H1 (cell line): ENCODE results near the gene CYP2S1. TPM values are rescaled to one million over a fixed set of nuclear protein-coding genes. Genes with fewer than 3 reads are reported as not detected.

Experiments used
- CTCF ChIA-PET: fragments of 300-600 bp; sonication (Branson Sonifier 250); formaldehyde crosslinking; loops from one replicate; lab custom pipeline; 2021; ENCODE audit not compliant: partially characterized antibody; lab: Charles Lee
- POLR2A ChIA-PET: fragments of 300-600 bp; sonication (Branson Sonifier 250); formaldehyde crosslinking; loops from one replicate; lab custom pipeline; 2021; ENCODE audit warnings: inconsistent platforms; ENCODE audit not compliant: partially characterized antibody; lab: Charles Lee
- DNase-seq, 2 experiments: peaks; one replicate each; pipeline versions ENCODE4 v3.0.0 to v3.0.0-alpha.2; 2010 to 2022; ENCODE audit warnings: low spot score in 2 of 2, low read depth in 1 of 2, mixed read lengths in 1 of 2
- FAIRE-seq: peaks from 2 replicates; lab custom pipeline; 2011; peaks lifted over from hg19 to GRCh38; lab: Jason Lieb, UNC
- H2AFZ ChIP-seq: 2 replicates; pipeline ENCODE4 v1.8.1; 2012; ENCODE audit warnings: low read length, inconsistent platforms
- H2AK5ac ChIP-seq: 2 replicates; pipeline ENCODE4 v1.6.1; 2013; ENCODE audit warnings: low read depth, low read length
- H2BK120ac ChIP-seq: replicated peaks from 2 replicates; pipeline ENCODE3; 2013; ENCODE audit warnings: low read depth, low read length, inconsistent platforms
- H2BK12ac ChIP-seq: 2 replicates; pipeline ENCODE4 v1.6.1; 2013; ENCODE audit warnings: low read depth, low read length
- H2BK15ac ChIP-seq: 2 replicates; pipeline ENCODE4 v1.6.1; 2013; ENCODE audit warnings: low read length
- H2BK20ac ChIP-seq: 2 replicates; pipeline ENCODE4 v1.6.1; 2013; ENCODE audit warnings: low read length
- H2BK5ac ChIP-seq: 2 replicates; pipeline ENCODE4 v1.6.1; 2013; ENCODE audit warnings: low read depth, low read length
- H3K14ac ChIP-seq: 2 replicates; pipeline ENCODE4 v1.6.1; 2013; ENCODE audit warnings: inconsistent platforms; ENCODE audit not compliant: insufficient read length
- H3K18ac ChIP-seq: 2 replicates; pipeline ENCODE4 v1.6.1; 2013; ENCODE audit warnings: low read length; ENCODE audit errors: extremely low read depth
- H3K23ac ChIP-seq: 2 replicates; pipeline ENCODE4 v1.6.1; 2013; ENCODE audit warnings: inconsistent platforms; ENCODE audit not compliant: insufficient read length
- H3K23me2 ChIP-seq: 2 replicates; pipeline ENCODE4 v1.6.1; 2013; ENCODE audit warnings: low read depth, low read length
- H3K27ac ChIP-seq: 2 replicates; pipeline ENCODE4 v1.6.1; 2011; ENCODE audit warnings: low read depth, low read length, inconsistent platforms
- H3K27me3 ChIP-seq, 4 experiments: replicated peaks in 1 of 4; 1 replicate in 1 of 4; 2 replicates in 3 of 4; pipeline versions ENCODE4 v1.6.1 to v1.8.1; 2011 to 2013; ENCODE audit warnings: low read length in 3 of 4, mild to moderate bottlenecking in 3 of 4, inconsistent platforms in 2 of 4, mixed read lengths in 2 of 4, moderate library complexity in 1 of 4; ENCODE audit not compliant: control insufficient read depth in 3 of 4, insufficient read depth in 3 of 4; ENCODE audit errors: extremely low read depth in 1 of 4
- H3K36me3 ChIP-seq, 4 experiments: 2 replicates each; pipeline versions ENCODE4 v1.6.1 to v1.8.1; 2011 to 2013; ENCODE audit warnings: mild to moderate bottlenecking in 4 of 4, low read length in 3 of 4, moderate library complexity in 2 of 4, control low read depth in 1 of 4, inconsistent platforms in 1 of 4; ENCODE audit not compliant: insufficient read depth in 4 of 4, control insufficient read depth in 2 of 4
- H3K4ac ChIP-seq: replicated peaks from 2 replicates; pipeline ENCODE3; 2013; ENCODE audit warnings: low read length, low read depth, mixed read lengths, inconsistent platforms; ENCODE audit not compliant: insufficient read length
- H3K4me1 ChIP-seq, 4 experiments: replicated peaks in 1 of 4; 1 replicate in 1 of 4; 2 replicates in 3 of 4; pipeline versions ENCODE4 v1.6.1 to v1.8.1; 2011 to 2013; ENCODE audit warnings: low read length in 3 of 4, inconsistent platforms in 2 of 4, mixed read lengths in 1 of 4; ENCODE audit not compliant: insufficient read depth in 4 of 4, control insufficient read depth in 3 of 4
- H3K4me2 ChIP-seq, 2 experiments: 2 replicates each; pipeline versions ENCODE4 v1.6.1 to v1.8.1; 2011 to 2013; ENCODE audit warnings: low read depth in 2 of 2, low read length in 2 of 2, control low read depth in 1 of 2, inconsistent platforms in 1 of 2, mild to moderate bottlenecking in 1 of 2; ENCODE audit not compliant: insufficient read depth in 1 of 2
- H3K4me3 ChIP-seq, 4 experiments: fragments of 200-600, 300-600 bp in 1 of 4; sonication (generic), shearing (Covaris generic), sonication (Bioruptor Twin) in 1 of 4; 2 replicates each; pipeline versions ENCODE4 v1.5.1 to v1.8.1; 2011 to 2016; ENCODE audit warnings: low read length in 4 of 4, low read depth in 3 of 4, control low read depth in 2 of 4, inconsistent platforms in 2 of 4, mild to moderate bottlenecking in 2 of 4, mixed read lengths in 1 of 4, moderate library complexity in 1 of 4; ENCODE audit not compliant: insufficient read depth in 2 of 4; ENCODE audit errors: extremely low read depth in 1 of 4
- H3K56ac ChIP-seq: replicated peaks from 2 replicates; pipeline ENCODE3; 2013; ENCODE audit warnings: low read depth, mild to moderate bottlenecking, mixed read lengths, low read length, inconsistent platforms; ENCODE audit not compliant: insufficient read length
- H3K79me1 ChIP-seq: 2 replicates; pipeline ENCODE4 v1.6.1; 2013; ENCODE audit warnings: low read depth, low read length, control low read depth
- H3K79me2 ChIP-seq, 2 experiments: 2 replicates each; pipeline versions ENCODE4 v1.6.1 to v1.8.1; 2012 to 2013; ENCODE audit warnings: low read length in 2 of 2, mild to moderate bottlenecking in 2 of 2, inconsistent platforms in 1 of 2; ENCODE audit not compliant: insufficient read depth in 2 of 2, control insufficient read depth in 1 of 2
- H3K9ac ChIP-seq, 4 experiments: replicated peaks in 1 of 4; 1 replicate in 1 of 4; 2 replicates in 3 of 4; pipeline versions ENCODE4 v1.6.1 to v1.8.1; 2011 to 2013; ENCODE audit warnings: low read depth in 3 of 4, low read length in 3 of 4, control low read depth in 2 of 4, mild to moderate bottlenecking in 2 of 4, moderate library complexity in 2 of 4, inconsistent platforms in 1 of 4; ENCODE audit errors: extremely low read depth in 1 of 4
- H3K9me3 ChIP-seq, 2 experiments: 2 replicates each; pipeline versions ENCODE4 v1.6.1 to v1.8.1; 2012 to 2013; ENCODE audit warnings: mild to moderate bottlenecking in 2 of 2, moderate library complexity in 2 of 2, control low read depth in 1 of 2, inconsistent platforms in 1 of 2, low read depth in 1 of 2, low read length in 1 of 2, mixed read lengths in 1 of 2; ENCODE audit not compliant: insufficient read depth in 2 of 2
- H4K20me1 ChIP-seq, 2 experiments: replicated peaks in 1 of 2; 2 replicates each; pipeline versions ENCODE3 to v1.8.1; 2011 to 2013; ENCODE audit warnings: inconsistent platforms in 2 of 2, low read length in 2 of 2, mild to moderate bottlenecking in 1 of 2; ENCODE audit not compliant: insufficient read depth in 2 of 2, control insufficient read depth in 1 of 2
- H4K5ac ChIP-seq: 2 replicates; pipeline ENCODE4 v1.6.1; 2013; ENCODE audit warnings: low read length, low read depth, mixed read lengths, inconsistent platforms; ENCODE audit not compliant: insufficient read length
- H4K8ac ChIP-seq: 2 replicates; pipeline ENCODE4 v1.8.0; 2013; ENCODE audit warnings: mild to moderate bottlenecking, moderate library complexity, low read length, inconsistent platforms; ENCODE audit not compliant: insufficient read depth; ENCODE audit errors: extremely low read depth
- H4K91ac ChIP-seq: replicated peaks from 2 replicates; pipeline ENCODE3; 2013; ENCODE audit warnings: low read length, mixed read lengths, inconsistent platforms; ENCODE audit not compliant: insufficient read length
- ASH2L ChIP-seq: fragments of 200-600, 300-600 bp; sonication (generic); IDR thresholded peaks from one replicate; pipeline ENCODE4 v1.7.1; 2017; ENCODE audit warnings: low read length
- CHD2 ChIP-seq: IDR thresholded peaks from 2 replicates; pipeline ENCODE4 v1.6.1; 2012; ENCODE audit warnings: low read length, improper control_type of control experiment
- FOSL1 ChIP-seq: IDR thresholded peaks from 2 replicates; pipeline ENCODE4 v1.6.1; 2011; ENCODE audit warnings: mild to moderate bottlenecking, low read depth, low read length, moderate library complexity; ENCODE audit not compliant: insufficient read depth
- KDM1A ChIP-seq: fragments of 200-600, 300-600 bp; sonication (generic); IDR thresholded peaks from 2 replicates; pipeline ENCODE4 v1.7.1; 2016; ENCODE audit warnings: mild to moderate bottlenecking, low read length, borderline replicate concordance
- RAD21 ChIP-seq, 2 experiments: IDR thresholded peaks in 1 of 2; conservative IDR thresholded peaks in 1 of 2; 2 replicates each; pipeline ENCODE4 v1.6.1; 2011; ENCODE audit warnings: low read depth in 2 of 2, low read length in 2 of 2, improper control_type of control experiment in 1 of 2, inconsistent platforms in 1 of 2, mild to moderate bottlenecking in 1 of 2, moderate library complexity in 1 of 2
- SUZ12 ChIP-seq: fragments of 200-600 bp; sonication (generic); IDR thresholded peaks from 2 replicates; pipeline ENCODE4 v1.6.1; 2012; ENCODE audit warnings: mild to moderate bottlenecking, inconsistent platforms, low read length, moderate library complexity, mixed read lengths
- TBP ChIP-seq: IDR thresholded peaks from 2 replicates; pipeline ENCODE4 v1.6.1; 2011; ENCODE audit warnings: low read depth, low read length, improper control_type of control experiment
- ZNF274 ChIP-seq: IDR thresholded peaks from 2 replicates; pipeline ENCODE4 v1.7.0; 2012; ENCODE audit warnings: low read length, borderline replicate concordance; ENCODE audit errors: extremely low read depth
- WGBS, 2 experiments: shearing (Covaris generic) in 1 of 2; methylation state at CpG; one replicate each; pipeline versions ENCODE4 v1.1.6 to v1.1.7; 2013 to 2015; ENCODE audit warnings: low lambda C conversion rate in 2 of 2, mixed read lengths in 2 of 2, inconsistent platforms in 1 of 2, low coverage in 1 of 2, missing lambda C conversion rate in 1 of 2; ENCODE audit not compliant: insufficient replicate concordance in 2 of 2, insufficient coverage in 1 of 2, insufficient read length in 1 of 2; ENCODE audit errors: extremely low coverage in 1 of 2, missing lambda C conversion rate in 1 of 2; 5-methylcytosine and 5-hydroxymethylcytosine counted together
- polyA plus RNA-seq, 7 experiments: library from polyadenylated mRNA; depleted of rRNA in 3 of 7; stranded (reverse) in 5 of 7; unstranded in 2 of 7; fragments of >200 nt in 5 of 7; fragments of 200-250 nt in 2 of 7; gene quantifications; 1 replicate in 5 of 7; 2 replicates in 1 of 7; 4 replicates in 1 of 7; pipeline versions ENCODE4 v1.2.1 to v1.2.3, GENCODE V29; 2011 to 2013; ENCODE audit warnings: missing spikeins in 2 of 7, mixed read lengths in 2 of 7
- total RNA-seq: library from RNA; stranded (reverse); fragmentation: NEBNext Ultra II Directional; extraction: Animal tissue kit (Norgen Biotek cat#: 25700); gene quantifications from 2 replicates; pipeline ENCODE4 v1.2.1, GENCODE V29; 2021

CYP2S1 gene
- total and polyA plus RNA-seq, 2 of the 8 experiments (the other 6 are each of a cell fraction or from before 2014, with no cell fraction given), result 97.9 to 245 TPM

- Histone ChIP-seq H2AFZ (no peak overlapping the region), H2BK15ac (peak overlapping the region; percentile 97; the same call in 1 of the 2 replicates), H3K23ac (no peak overlapping the region), H4K91ac (peak overlapping the region; percentile 93), H3K9ac (no peak overlapping the region), H3K4me3 (no peak overlapping the region), H3K4me1 (peaks cover 0 to 14% (median 5%) of the 10 kb centered on the region in 4 experiments; a peak in 6 of 7 replicates), H3K4ac (peak overlapping the region; percentile 19), H3K23me2 (peaks cover 5% of the 10 kb centered on the region), H2BK20ac (peak overlapping the region; percentile 86; the same call in 1 of the 2 replicates), H4K20me1 (no peaks in the 10 kb centered on the region), H4K8ac (peak overlapping the region; percentile 42), H3K14ac (no peak overlapping the region), H3K27me3 (no peaks in the 10 kb centered on the region), H3K9me3 (no peaks in the 10 kb centered on the region), H2BK5ac (peak overlapping the region; percentile 40; the same call in 1 of the 2 replicates), H2AK5ac (peak overlapping the region; percentile 60; the same call in 1 of the 2 replicates), H3K18ac (peak overlapping the region; percentile 48; the same call in 1 of the 2 replicates), H3K56ac (peak overlapping the region; percentile 64), H3K79me1 (no peaks in the 10 kb centered on the region), H3K36me3 (peaks cover 0 to 4% (median 0%) of the 10 kb centered on the region in 4 experiments; a peak in 1 of 8 replicates), H3K27ac (no peak overlapping the region), H2BK12ac (peak overlapping the region; percentile 53; the same call in 1 of the 2 replicates), H2BK120ac (peak overlapping the region; percentile 82), H3K4me2 (no peak overlapping the region), H3K79me2 (peaks cover 0 to 4% of the 10 kb centered on the region in 2 experiments; a peak in 1 of 4 replicates), H4K5ac (peak overlapping the region; percentile 30)
- DNase-seq (no peak), FAIRE-seq (no peak)
- 77% methylated on average over 6 of the region's 6 CpGs; no CpG with 5 or more reads in 1 of the 2 experiments for WGBS, 2 experiments
- CTCF ChIA-PET, result interaction anchor here (0.9 to 1.8 kb wide), 5 partner anchors 9 to 95 kb away, joined by 3 to 8 read pairs (median 5); no protein-coding TSS in a partner anchor
- POLR2A ChIA-PET, result no interaction called here
- TF ChIP-seq SUZ12 (no peak), CHD2 (no peak), KDM1A (peak; percentile 82; the same call in 1 of the 2 replicates), RAD21 (IDR thresholded peaks at IDR 0.05 in 1 of 2, conservative IDR thresholded peaks at IDR 0.05 in 1 of 2; ENCODE audit: low read depth in 2 of 2, low read length in 2 of 2) (peak; percentile 50 to 52), FOSL1 (no peak), TBP (no peak), ZNF274 (no peak), ASH2L (no peak)
Measured at GRCh38 chr19:41172297-41173164, 20.5 kb upstream of the CYP2S1 start.
